ENCODE data around the gene GFOD1.

GFOD1 gene

DNA sequence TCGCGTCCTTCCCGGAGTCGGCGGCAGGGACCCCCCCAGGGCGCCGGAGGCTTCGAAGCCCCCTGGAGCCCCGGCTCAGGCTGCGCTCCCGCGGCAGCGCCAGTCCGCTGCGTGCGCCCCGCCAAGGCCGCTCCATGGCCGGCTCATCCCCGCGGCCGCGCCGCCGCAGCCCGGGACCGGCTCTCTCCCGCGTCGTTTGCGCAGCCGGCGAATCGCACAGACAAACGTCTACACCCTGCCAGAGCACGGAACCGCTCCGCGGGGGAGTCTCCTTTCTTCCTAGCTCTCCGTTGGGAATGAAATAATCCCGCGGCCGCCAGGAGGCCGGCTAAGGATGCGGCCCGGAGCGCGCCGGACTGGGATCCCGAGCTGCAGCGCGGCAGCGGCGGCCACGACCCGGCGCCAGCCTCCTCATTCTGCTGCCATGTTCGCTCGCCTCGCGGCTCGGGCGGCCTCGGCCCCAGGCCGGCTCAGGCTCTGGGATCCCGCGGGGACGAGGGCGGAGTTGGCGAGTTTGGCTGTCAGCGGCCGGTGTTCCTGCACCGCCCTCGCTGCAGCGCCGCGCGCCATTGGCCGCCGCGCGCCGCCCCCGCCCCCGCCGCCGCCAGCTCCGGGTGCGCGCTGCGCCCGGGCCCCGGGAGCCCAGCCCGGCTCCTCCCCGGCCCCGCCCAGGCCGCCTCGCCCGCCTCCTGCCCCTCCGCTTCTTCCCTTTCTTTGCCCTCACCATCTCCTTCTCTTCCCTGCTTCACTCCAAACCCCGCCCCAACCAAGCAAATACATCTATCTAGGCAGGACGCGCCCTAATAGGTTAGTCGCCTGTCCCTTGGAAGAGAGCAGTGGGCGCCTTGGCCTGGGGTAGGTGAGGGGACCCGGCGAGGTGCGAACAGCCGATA is at the start of gene GFOD1:
GFOD1 (minus strand) TSS at position 479 of the 893 bp plus-strand sequence. CDS start 710 bp downstream, outside the sequence.
- no peak for DNase-seq

- no peak for DNase-seq
Measured at GRCh38 chr6:13536796-13537526, 49.6 kb upstream of the GFOD1 start.

DNA sequence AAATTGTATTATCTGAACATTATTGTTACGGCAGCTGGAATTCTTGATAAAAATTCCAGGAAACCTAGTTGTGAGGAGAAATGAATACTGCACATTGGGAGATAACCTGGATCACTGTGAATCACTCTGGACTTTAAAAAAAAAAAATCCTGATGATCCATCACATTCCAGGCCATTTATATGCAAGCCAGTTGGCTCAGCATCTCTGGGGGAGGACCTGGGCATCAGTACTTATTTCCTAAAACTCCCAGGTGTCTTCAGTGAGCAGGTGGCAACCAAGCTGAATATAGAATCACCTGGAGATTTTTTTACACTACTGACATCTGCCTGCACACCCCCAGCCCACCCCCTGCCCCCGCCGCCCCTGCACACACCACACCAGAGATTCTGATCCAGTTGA is 47.9 kb upstream of the GFOD1 start:
- no peak for DNase-seq

GRCh38 chr6:13534536-13534935 is 47.1 kb upstream of the GFOD1 start:
- no peak for DNase-seq

- DNase-seq: no peak
Measured at GRCh38 chr6:13531956-13532355, 44.6 kb upstream of the GFOD1 start.

- DNase-seq: no peak
Measured at GRCh38 chr6:13528777-13529343, 41.5 kb upstream of the GFOD1 start.

DNA sequence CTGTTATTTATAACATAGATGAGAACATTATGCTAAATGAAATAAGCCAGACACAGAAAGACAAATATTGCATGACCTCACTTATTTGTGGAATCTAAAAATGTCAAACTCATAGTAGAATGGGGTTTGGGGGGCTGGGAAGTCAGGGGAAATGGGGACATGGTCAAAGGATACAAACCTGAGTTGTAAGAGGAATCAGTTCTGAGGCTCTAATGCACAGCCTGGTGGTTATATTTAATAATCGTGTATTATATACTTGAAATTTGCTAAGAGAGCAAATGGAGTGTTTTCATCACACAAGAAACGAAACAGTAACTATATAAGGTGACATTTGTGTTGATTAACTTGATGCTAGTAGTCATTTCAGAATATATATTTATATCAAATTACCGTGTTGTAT is 40.8 kb upstream of the GFOD1 start:
- DNase-seq: no peak

- no peak for DNase-seq
Measured at GRCh38 chr6:13527671-13528056, 40.3 kb upstream of the GFOD1 start.

GRCh38 chr6:13526727-13527670 is 39.6 kb upstream of the GFOD1 start:
- DNase-seq: no peak

DNA sequence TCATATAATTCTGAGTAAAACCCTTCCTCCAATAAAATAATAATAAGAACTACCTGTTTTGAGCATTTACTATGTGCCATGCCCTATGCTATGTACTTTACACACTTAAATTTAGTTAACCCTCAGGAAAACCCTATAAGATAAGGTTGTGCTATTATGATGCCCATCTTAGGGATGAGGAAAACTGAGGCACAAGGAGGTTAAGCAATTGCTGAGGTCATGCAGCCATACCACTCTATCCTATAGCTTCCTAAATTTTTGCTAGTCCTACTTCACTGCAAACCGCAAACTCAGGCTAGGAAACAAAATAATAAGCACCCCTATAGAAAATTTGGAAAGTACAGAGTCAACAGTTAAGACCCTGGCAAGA is 38.9 kb upstream of the GFOD1 start:
- DNase-seq: no peak

GRCh38 chr6:13524801-13525508 is 37.6 kb upstream of the GFOD1 start:
- no peak for DNase-seq

- no peak for DNase-seq
Measured at GRCh38 chr6:13523826-13524622, 36.6 kb upstream of the GFOD1 start.

DNA sequence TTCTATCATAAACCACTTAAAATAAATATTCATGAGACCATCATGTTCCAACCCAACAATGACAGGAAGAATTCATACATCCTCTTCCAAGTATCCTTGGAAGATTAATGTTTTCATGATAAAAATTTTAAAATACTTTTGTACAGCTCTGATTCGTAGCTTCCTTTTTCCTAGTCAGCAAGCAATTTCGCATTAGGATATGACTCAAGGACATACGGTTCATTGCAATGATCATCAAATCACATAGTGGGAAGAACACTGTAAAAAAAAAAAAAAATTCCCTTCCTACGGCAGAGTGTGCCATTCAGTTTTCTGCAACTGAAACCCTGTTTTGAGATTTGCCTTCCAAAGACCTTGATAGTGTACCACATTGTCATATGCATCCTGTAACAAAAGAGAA is 35.3 kb upstream of the GFOD1 start:
- no peak for DNase-seq

DNA sequence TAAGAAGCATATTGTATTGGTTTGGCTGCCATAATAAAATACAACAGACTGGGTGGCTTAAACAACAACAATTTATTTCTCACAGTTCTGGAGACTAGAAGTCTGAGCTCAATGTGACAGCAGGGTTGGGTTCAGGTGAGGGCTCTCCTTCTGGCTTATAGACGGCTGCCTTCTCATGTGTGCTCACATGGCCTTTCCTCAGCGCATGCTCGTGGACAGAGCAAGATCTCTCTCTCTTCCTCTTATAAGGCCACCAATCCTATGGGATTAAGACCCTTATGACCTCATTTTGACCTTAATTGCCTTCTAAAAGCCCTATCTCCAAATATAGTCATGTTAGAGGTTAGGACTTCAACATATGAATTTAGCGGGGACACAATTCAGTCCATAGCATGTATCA is 32.4 kb upstream of the GFOD1 start:
- DNase-seq: no peak

DNA sequence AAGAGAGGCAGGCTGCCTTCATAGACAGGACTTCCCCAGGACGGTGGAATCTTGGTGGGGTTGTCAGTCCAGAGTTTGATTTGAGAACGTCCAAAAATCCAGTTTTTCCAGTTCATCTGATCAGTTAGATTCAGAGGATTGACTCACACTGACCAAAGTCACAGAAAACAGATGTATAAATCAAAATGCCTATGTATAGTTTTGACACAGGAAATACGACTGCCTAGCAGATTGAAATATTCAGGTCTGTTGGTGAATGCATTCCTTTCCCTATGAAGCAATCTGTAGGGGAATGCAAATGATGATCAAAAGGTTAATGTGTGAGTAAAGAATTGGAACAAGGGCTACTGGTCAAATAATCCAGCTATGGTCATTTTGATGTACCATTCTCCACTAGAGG is 29.7 kb upstream of the GFOD1 start:
- DNase-seq: no peak

GRCh38 chr6:13515912-13516311 is 28.5 kb upstream of the GFOD1 start:
- DNase-seq: no peak

DNA sequence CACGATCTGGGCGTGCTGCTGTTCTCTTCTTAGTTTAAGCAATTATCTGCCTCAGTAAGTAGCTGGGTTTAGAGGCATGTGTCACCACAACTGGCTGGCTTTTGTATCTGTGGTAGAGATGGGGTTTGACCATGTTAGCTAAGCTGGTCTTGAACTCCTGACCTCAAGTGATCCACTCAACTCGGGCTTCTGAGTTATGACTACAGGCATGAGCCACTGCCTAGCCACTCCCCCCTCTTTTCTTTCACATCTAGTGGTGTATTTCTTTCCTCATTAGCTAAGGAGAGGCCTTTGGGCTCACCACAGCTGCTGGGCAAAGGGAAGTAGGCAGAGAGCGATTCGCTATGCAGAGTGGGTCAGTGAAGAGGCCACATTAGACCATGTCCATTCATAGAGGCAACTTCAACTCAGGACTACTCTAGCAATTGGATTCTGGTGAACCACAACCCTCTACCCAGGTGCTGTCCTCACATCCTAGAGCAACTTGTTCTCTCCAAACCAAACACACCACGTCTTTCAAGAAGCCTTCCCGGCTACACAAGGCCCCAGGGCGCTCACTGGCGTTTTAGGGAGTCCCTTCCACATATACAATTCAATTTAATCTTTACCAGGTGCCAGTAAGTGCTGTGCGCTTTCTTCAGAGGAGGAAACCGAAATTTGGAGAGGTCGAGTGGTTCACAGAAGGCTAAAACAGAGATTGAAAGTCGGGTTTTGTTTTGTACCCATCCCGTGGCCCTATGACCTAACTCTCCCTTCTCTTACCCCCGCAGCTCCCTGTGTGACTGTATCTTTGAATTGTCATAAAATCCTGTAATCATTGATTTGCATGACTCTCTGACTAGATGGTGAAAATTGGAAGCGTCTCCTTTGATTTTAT is 26.5 kb upstream of the GFOD1 start:
- DNase-seq: no peak

GRCh38 chr6:13512900-13513299 is 25.5 kb upstream of the GFOD1 start:
- no peak for DNase-seq

DNA sequence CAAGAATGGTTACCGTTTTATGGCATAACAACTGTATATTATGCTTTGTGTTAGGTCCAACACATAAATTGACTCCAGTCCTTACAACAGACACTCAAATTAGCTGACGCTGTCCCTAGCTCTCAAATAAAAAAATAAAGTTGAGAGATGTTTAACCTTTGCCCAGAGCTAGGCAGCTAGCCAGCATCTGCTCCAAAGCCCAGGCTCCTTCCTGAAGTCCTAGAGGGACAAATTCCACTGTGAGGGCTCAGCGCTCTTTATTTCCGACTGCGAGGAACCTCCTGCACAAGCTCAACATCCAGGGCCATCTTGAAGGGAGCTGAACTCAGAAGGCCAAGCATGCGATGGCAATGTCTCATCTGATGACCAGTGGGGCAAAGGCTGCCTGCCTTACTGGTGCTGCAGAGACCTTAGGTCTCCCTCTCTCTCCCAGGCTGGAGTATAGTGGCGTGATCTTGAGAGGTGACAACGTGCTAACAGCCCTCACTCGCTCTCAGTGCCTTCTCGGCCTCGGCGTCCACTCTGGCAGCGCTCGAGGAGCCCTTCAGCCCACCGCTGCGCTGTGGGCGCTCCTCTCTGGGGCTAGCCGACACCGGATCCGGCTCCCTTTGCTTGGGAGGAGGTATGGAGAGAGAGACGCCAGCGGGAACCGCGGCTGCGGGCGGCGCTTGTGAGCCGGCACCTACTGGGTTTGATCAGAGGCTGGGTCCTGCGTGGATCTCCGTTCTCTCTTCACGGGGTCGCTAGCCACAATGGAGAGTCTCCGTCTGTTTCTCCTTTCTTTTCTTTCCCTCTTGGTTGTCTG is 24.7 kb upstream of the GFOD1 start:
- DNase-seq: no peak

All from cortex of kidney (tissue), 1 donor.